22Rv1 (cell line): ENCODE results near the gene EEF1A1.

Experiments
- CTCF ChIP-seq: fragments of 450-650 bp; IDR thresholded peaks from 2 replicates; pipeline ENCODE4 v1.5.1; 2017; ENCODE audit warnings: mild to moderate bottlenecking
- ZFX ChIP-seq: fragments of 450-650 bp; IDR thresholded peaks from 2 replicates; pipeline ENCODE4 v1.6.1; 2017; ENCODE audit warnings: antibody characterized with exemption, borderline replicate concordance

- TF ChIP-seq CTCF (no peak), ZFX (no peak)
These were observed 17.4 kb upstream of the EEF1A1 start for GRCh38 chr6:73538116-73538779.
